ENCODE data around the gene PIP5KL1.

PIP5KL1 gene

DNA sequence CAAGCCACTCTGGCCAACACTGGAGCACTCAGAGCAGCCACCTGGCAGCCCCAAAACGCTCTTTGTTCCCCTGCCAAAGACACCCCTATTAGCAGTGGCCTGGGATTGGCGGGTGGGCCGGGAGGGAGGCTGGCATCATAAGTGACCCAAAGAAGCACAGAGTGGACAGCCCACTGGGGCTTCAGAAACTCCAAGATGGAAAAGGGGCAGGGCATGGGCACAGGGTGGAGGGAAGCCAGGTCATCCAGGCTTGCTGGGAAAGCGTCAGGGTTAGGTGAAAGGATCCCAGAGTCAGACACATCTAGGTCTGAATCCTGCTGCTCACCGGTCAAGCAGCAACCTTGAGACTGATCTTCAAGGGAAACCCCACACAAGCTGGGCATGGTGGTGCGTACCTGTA lies 35.4 kb upstream of the PIP5KL1 start:
- H4K20me1 ChIP-seq (ENCODE audit: insufficient read depth, low read length) = no peaks in the 10 kb centered on the region
- peak overlapping the region; percentile 70 for H3K27ac ChIP-seq (ENCODE audit: low read depth, low read length, poor library complexity, severe bottlenecking)
- peak overlapping the region; percentile 38; the same call in 1 of the 2 replicates for H3K4me2 ChIP-seq (ENCODE audit: low read length)
- H3K9ac ChIP-seq (ENCODE audit: low read length) = no peak overlapping the region; the same call in 1 of the 2 replicates
- no peak overlapping the region for H2AFZ ChIP-seq (ENCODE audit: low read length)
- H3K9me2 ChIP-seq (ENCODE audit: low read depth, low read length) = no peaks in the 10 kb centered on the region
- no peaks in the 10 kb centered on the region for H3F3A ChIP-seq (ENCODE audit: insufficient read depth, low read length)
- no peaks in the 10 kb centered on the region for H3K9me3 ChIP-seq (ENCODE audit: low read length)
- peaks cover 27% of the 10 kb centered on the region for H3K36me3 ChIP-seq (ENCODE audit: insufficient read depth, low read length)
- peaks cover 79% of the 10 kb centered on the region for H3K79me2 ChIP-seq (ENCODE audit: insufficient read depth, low read length)
- H3K27me3 ChIP-seq (ENCODE audit: insufficient read depth, low read length) = no peaks in the 10 kb centered on the region
- H3K4me1 ChIP-seq (ENCODE audit: insufficient read depth, low read length, severe bottlenecking) = peaks cover 78% of the 10 kb centered on the region
- TF ChIP-seq EZH2 (IDR thresholded peaks at IDR 0.05; ENCODE audit: borderline replicate concordance, low read length) = no peak
- TF ChIP-seq CTCF (IDR thresholded peaks at IDR 0.05; ENCODE audit: low read length) = no peak
- H3K4me3 ChIP-seq (ENCODE audit: low read depth, low read length, poor library complexity, severe bottlenecking) = peak overlapping the region; percentile 1

- peaks cover 54% of the 10 kb centered on the region for H3K4me1 ChIP-seq (ENCODE audit: insufficient read depth, low read length, severe bottlenecking)
- no peaks in the 10 kb centered on the region for H3K27me3 ChIP-seq (ENCODE audit: insufficient read depth, low read length)
- H3K36me3 ChIP-seq (ENCODE audit: insufficient read depth, low read length) = peaks cover 25% of the 10 kb centered on the region
- H3K4me2 ChIP-seq (ENCODE audit: low read length) = peak overlapping the region; percentile 15; the same call in 1 of the 2 replicates
- H2AFZ ChIP-seq (ENCODE audit: low read length) = no peak overlapping the region
- H3K9me2 ChIP-seq (ENCODE audit: low read depth, low read length) = no peaks in the 10 kb centered on the region
- H3K79me2 ChIP-seq (ENCODE audit: insufficient read depth, low read length) = peaks cover 73% of the 10 kb centered on the region
- no peak overlapping the region for H3K4me3 ChIP-seq (ENCODE audit: low read depth, low read length, poor library complexity, severe bottlenecking)
- no peaks in the 10 kb centered on the region for H3K9me3 ChIP-seq (ENCODE audit: low read length)
- peak overlapping the region; percentile 5; the same call in 1 of the 2 replicates for H3K9ac ChIP-seq (ENCODE audit: low read length)
- no peak for TF ChIP-seq CTCF (IDR thresholded peaks at IDR 0.05; ENCODE audit: low read length)
- TF ChIP-seq EZH2 (IDR thresholded peaks at IDR 0.05; ENCODE audit: borderline replicate concordance, low read length) = no peak
- peak overlapping the region; percentile 24 for H3K27ac ChIP-seq (ENCODE audit: low read depth, low read length, poor library complexity, severe bottlenecking)
- no peaks in the 10 kb centered on the region for H4K20me1 ChIP-seq (ENCODE audit: insufficient read depth, low read length)
- H3F3A ChIP-seq (ENCODE audit: insufficient read depth, low read length) = no peaks in the 10 kb centered on the region
Measured at GRCh38 chr9:127963359-127964064, 32.9 kb upstream of the PIP5KL1 start.

DNA sequence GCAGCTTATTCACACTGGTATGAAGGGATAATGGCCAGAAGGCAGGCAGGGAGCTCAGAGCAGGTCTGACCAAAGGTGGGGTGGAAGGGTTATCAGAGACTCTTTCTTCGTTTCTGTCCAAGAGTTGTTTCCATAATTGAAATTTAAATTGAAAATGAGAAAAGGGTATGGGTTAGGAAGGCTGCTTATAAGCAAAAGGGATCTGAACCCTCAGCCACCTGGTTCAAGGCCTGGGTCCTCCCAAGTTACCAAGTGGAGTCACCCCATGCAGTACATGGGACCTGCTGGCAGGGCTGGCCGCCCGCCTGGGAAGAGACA lies 32.4 kb upstream of the PIP5KL1 start:
- peak overlapping the region; percentile 24 for H3K27ac ChIP-seq (ENCODE audit: low read depth, low read length, poor library complexity, severe bottlenecking)
- H3K4me3 ChIP-seq (ENCODE audit: low read depth, low read length, poor library complexity, severe bottlenecking) = no peak overlapping the region
- no peak for TF ChIP-seq CTCF (IDR thresholded peaks at IDR 0.05; ENCODE audit: low read length)
- no peak for TF ChIP-seq EZH2 (IDR thresholded peaks at IDR 0.05; ENCODE audit: borderline replicate concordance, low read length)
- no peak overlapping the region for H3K4me2 ChIP-seq (ENCODE audit: low read length)
- peaks cover 73% of the 10 kb centered on the region for H3K79me2 ChIP-seq (ENCODE audit: insufficient read depth, low read length)
- no peaks in the 10 kb centered on the region for H3K9me3 ChIP-seq (ENCODE audit: low read length)
- H3K27me3 ChIP-seq (ENCODE audit: insufficient read depth, low read length) = no peaks in the 10 kb centered on the region
- no peaks in the 10 kb centered on the region for H4K20me1 ChIP-seq (ENCODE audit: insufficient read depth, low read length)
- no peaks in the 10 kb centered on the region for H3F3A ChIP-seq (ENCODE audit: insufficient read depth, low read length)
- no peak overlapping the region for H2AFZ ChIP-seq (ENCODE audit: low read length)
- H3K36me3 ChIP-seq (ENCODE audit: insufficient read depth, low read length) = peaks cover 25% of the 10 kb centered on the region
- no peak overlapping the region for H3K9ac ChIP-seq (ENCODE audit: low read length)
- no peaks in the 10 kb centered on the region for H3K9me2 ChIP-seq (ENCODE audit: low read depth, low read length)
- peaks cover 49% of the 10 kb centered on the region for H3K4me1 ChIP-seq (ENCODE audit: insufficient read depth, low read length, severe bottlenecking)
